Uterus (tissue), 4 donors: ENCODE results near the gene UBR4. TPM values are rescaled to one million over a fixed set of nuclear protein-coding genes. Genes with fewer than 3 reads are reported as not detected.

Source experiments
- DNase-seq, 2 donors: peaks; one replicate each; pipeline ENCODE4 v3.0.0-alpha.2; 2019 to 2020
- H3K27ac ChIP-seq, 2 donors: fragments of 200-600 bp; sonication (generic); 1 replicate in 1 of 2; 2 replicates in 1 of 2; pipeline ENCODE4 v1.5.1; 2016 to 2018
- H3K27me3 ChIP-seq, 2 donors: fragments of 200-600 bp; sonication (generic); one replicate each; pipeline ENCODE4 v1.5.1; 2018 to 2019; ENCODE audit warnings: control low read depth in 1 of 2
- H3K36me3 ChIP-seq, 2 donors: fragments of 200-600 bp; sonication (generic); one replicate each; pipeline ENCODE4 v1.5.1; 2019; ENCODE audit warnings: control low read depth in 1 of 2
- H3K4me1 ChIP-seq, 2 donors: fragments of 200-600 bp; sonication (generic); one replicate each; pipeline ENCODE4 v1.5.1; 2018 to 2019; ENCODE audit warnings: control low read depth in 1 of 2
- H3K4me3 ChIP-seq, 2 donors: fragments of 200-600 bp; sonication (generic); 1 replicate in 1 of 2; 2 replicates in 1 of 2; pipeline ENCODE4 v1.5.1; 2018 to 2019; ENCODE audit warnings: mild to moderate bottlenecking in 1 of 2
- H3K9me3 ChIP-seq, 2 donors: fragments of 200-600 bp; sonication (generic); one replicate each; pipeline ENCODE4 v1.5.1; 2019; ENCODE audit warnings: control low read depth in 1 of 2
- CTCF ChIP-seq, 4 experiments: fragments of 200-600 bp in 2 of 4; fragments of 450-650 bp in 2 of 4; sonication (generic) in 2 of 4; IDR thresholded peaks; one replicate each; pipeline ENCODE4 v1.5.1; 2016 to 2019; ENCODE audit warnings: antibody characterized with exemption in 4 of 4, mild to moderate bottlenecking in 2 of 4, moderate library complexity in 1 of 4
- POLR2A ChIP-seq, 2 donors: fragments of 450-650 bp; IDR thresholded peaks; one replicate each; pipeline ENCODE4 v1.6.1; 2016; ENCODE audit warnings: antibody characterized with exemption in 2 of 2, mild to moderate bottlenecking in 1 of 2, moderate library complexity in 1 of 2
- intact Hi-C: fragments of 100-400 bp; cut with DNase I; formaldehyde crosslinking; loops from one replicate; pipeline ENCODE4 v1.15.1; 2023; ENCODE audit warnings: low total_unique reads
- total RNA-seq, 4 donors: library from RNA; depleted of rRNA in 3 of 4; stranded (reverse); fragments of >200 nt in 3 of 4; gene quantifications; one replicate each; pipeline versions ENCODE4 v1.1.0 to v1.2.4, GENCODE V29; 2014 to 2023
- donor health status: DM: yes; HTN: yes; CAD: no.

Gene UBR4
- total RNA-seq, 4 donors from 2014 or later, result 50.0 to 161 (median 105) TPM

DNA sequence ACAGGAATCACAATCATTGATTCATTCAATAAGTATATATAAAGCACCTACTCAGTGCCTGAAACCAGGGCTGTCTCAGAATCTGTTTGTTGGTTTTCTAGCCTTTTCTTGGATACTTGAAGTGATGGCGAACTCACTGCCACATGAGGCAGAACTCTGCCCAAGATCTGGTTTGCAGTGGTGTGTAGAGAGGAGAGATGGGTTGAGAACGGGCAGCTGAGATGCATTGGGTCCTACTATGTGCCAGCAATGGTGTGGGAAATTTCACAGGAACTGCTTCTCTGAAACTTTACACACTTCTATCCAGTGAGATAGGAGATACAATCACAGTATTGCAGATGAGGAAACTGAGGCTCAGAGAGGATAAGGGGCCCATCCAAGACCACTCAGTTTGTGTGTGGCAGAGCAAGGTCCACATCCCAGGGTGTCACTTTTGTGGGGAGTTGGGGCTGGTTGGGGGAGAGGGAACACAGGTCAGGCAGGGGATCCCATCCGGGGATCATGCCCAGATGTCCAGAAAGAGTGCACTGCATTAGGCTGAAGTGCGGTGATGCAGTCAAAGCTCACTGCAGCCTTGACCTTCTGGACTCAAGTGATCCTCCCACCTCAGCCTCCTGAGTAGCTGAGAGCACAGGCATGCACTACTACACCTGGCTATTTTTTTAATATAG is 169.9 kb downstream of the UBR4 start:
- DNase-seq, result no peak
- TF ChIP-seq CTCF (IDR thresholded peaks at IDR 0.05), result no peak
- TF ChIP-seq POLR2A (IDR thresholded peaks at IDR 0.05), result no peak
- no peak overlapping the region for H3K27ac ChIP-seq
- H3K27me3 ChIP-seq, result no peaks in the 10 kb centered on the region
- H3K36me3 ChIP-seq, result no peaks in the 10 kb centered on the region
- no peaks in the 10 kb centered on the region for H3K9me3 ChIP-seq
- intact Hi-C loops, result no loop called here
- no peak overlapping the region for H3K4me3 ChIP-seq
- no peaks in the 10 kb centered on the region for H3K4me1 ChIP-seq

DNA sequence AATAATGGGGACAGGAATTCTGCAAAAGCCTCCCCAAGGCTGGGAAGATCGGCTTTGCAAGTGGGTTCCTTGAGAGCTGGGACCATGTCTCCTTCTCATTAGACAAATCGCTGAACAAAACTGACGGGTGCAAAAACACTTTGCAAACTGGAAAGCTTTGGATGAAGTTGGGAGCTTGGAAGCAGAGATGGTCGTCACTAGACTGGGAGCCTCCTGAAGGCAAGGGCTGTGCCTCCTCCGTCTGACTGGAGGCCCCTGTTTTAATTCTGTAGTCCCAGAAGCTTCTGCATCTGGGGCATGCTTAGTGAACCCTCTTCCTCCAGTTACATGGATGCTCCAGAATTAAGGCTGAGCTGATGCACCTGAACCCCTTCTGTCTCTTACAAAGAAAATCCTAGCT is 171.3 kb downstream of the UBR4 start:
- Histone ChIP-seq H3K4me1 (no peaks in the 10 kb centered on the region), H3K36me3 (no peaks in the 10 kb centered on the region), H3K27me3 (no peaks in the 10 kb centered on the region), H3K9me3 (no peaks in the 10 kb centered on the region), H3K27ac (no peak overlapping the region), H3K4me3 (no peak overlapping the region)
- no peak for DNase-seq
- no peak for TF ChIP-seq POLR2A (IDR thresholded peaks at IDR 0.05)
- no peak for TF ChIP-seq CTCF (IDR thresholded peaks at IDR 0.05)
- intact Hi-C loops, result no loop called here

- Histone ChIP-seq H3K27ac (no peak overlapping the region), H3K4me3 (no peak overlapping the region), H3K36me3 (no peaks in the 10 kb centered on the region), H3K4me1 (no peaks in the 10 kb centered on the region), H3K27me3 (no peaks in the 10 kb centered on the region), H3K9me3 (no peaks in the 10 kb centered on the region)
- intact Hi-C loops, result no loop called here
- TF ChIP-seq POLR2A (IDR thresholded peaks at IDR 0.05) (no peak), CTCF (IDR thresholded peaks at IDR 0.05) (no peak)
- DNase-seq, result no peak
Measured at GRCh38 chr1:19038096-19038495, 172.0 kb downstream of the UBR4 start.

DNA sequence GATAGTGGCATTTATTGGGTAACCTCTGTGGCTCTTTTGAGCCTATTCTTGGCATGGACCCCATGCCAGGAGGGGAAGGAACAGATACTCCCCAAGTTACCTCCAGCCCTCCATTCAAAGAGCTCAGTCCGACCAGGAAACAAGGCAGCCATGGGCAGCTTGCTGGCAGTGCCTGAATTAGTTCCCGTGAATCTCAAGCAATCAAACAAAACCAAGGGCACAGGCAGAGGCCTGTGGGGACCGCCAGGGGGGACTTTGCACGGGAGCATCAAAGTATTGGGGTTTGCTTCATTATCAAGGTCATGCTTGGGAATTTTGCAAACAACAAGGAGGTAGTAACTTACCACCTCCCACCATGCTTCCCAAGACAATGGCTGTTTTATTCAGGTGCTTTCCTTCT is 172.4 kb downstream of the UBR4 start:
- no peak for TF ChIP-seq CTCF (IDR thresholded peaks at IDR 0.05)
- TF ChIP-seq POLR2A (IDR thresholded peaks at IDR 0.05), result no peak
- no peaks in the 10 kb centered on the region for H3K36me3 ChIP-seq
- DNase-seq, result no peak
- intact Hi-C loops, result no loop called here
- H3K9me3 ChIP-seq, result no peaks in the 10 kb centered on the region
- no peaks in the 10 kb centered on the region for H3K4me1 ChIP-seq
- H3K27ac ChIP-seq, result no peak overlapping the region
- H3K4me3 ChIP-seq, result no peak overlapping the region
- no peaks in the 10 kb centered on the region for H3K27me3 ChIP-seq

DNA sequence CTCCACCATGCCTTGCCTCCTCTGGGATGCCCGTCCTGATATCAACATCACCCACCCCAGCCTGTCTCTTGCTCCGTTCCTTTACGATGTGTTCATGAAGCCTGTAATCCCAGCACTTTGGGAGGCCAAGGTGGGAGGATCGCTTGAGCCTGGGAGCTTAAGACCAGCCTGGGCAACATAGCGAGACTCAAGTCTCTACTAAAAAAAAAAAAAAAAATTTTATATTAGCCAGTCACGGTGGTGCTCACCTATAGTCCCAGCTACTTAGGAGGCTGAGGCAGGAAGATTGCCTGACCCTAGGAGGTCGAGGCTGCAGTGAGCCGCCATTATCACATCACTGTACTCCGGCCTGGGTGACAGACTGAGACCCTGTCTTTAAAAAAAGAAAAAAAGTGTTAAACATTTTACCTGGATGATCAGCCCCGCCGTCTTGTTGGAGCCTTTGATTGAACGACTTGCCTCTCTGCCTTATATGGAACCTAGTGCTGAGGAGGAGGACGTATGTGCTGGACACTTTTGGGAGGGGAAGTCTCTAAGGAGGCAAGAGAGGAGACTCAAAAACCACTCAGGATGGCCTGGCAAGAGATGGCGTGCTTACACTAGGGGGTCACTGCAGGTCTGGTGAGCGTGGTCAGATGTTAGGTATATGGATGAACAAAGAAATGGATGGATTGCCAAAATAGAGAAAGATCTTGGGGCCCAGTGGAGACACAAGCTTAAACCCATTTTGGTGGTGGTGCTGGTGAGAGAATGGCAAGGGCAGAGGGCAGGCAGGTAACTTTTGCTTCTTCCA is 173.1 kb downstream of the UBR4 start:
- no peak overlapping the region for H3K27ac ChIP-seq
- intact Hi-C loops, result no loop called here
- no peaks in the 10 kb centered on the region for H3K4me1 ChIP-seq
- no peaks in the 10 kb centered on the region for H3K27me3 ChIP-seq
- no peaks in the 10 kb centered on the region for H3K9me3 ChIP-seq
- no peak for DNase-seq
- no peak for TF ChIP-seq CTCF (IDR thresholded peaks at IDR 0.05)
- TF ChIP-seq POLR2A (IDR thresholded peaks at IDR 0.05), result no peak
- no peaks in the 10 kb centered on the region for H3K36me3 ChIP-seq
- H3K4me3 ChIP-seq, result no peak overlapping the region
